ENCODE results near the gene BANF1. TPM values are rescaled to one million over a fixed set of nuclear protein-coding genes. Genes with fewer than 3 reads are reported as not detected.
A peak's percentile ranks its signal among the peaks of the same experiment; 100 is the strongest.

The BANF1 gene
- total and polyA plus RNA-seq, 9 of the 15 experiments (the other 6 are each of a cell fraction or from before 2014, with no cell fraction given), result 108 to 651 (median 263) TPM

DNA sequence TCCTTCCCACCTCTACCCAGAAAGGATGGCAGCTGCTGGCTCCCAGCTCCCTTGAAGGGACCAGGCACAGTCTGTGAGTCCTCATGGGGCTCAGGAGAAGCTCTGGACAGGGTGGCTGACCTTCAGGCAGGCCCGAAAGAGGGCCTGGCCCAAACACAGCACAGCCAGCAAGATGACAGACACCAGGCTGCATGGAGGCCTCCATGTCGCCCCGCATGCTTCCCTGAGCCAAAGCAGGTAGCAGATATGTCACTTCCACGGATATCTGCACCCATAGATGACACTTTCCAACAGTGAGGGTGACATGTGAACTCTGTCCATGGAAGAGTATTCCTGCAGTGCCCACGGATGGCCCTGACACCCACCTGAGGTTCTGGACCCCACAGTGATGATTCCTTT lies 18.7 kb upstream of the BANF1 start (continued):
- TF ChIP-seq ZNF133 (CRISPR knock-in tag; IDR thresholded peaks at IDR 0.05) (no peak), ZNF77 (CRISPR knock-in tag; IDR thresholded peaks at IDR 0.05) (no peak), HDAC2 (IDR thresholded peaks at IDR 0.05) (no peak), XRCC5 (IDR thresholded peaks at IDR 0.05; ENCODE audit: low read depth, low read length) (no peak), RUNX1 (IDR thresholded peaks at IDR 0.05; ENCODE audit: low read depth) (no peak), OTX1 (CRISPR knock-in tag; IDR thresholded peaks at IDR 0.05) (no peak)
- TF ChIP-seq, protein P1, sequence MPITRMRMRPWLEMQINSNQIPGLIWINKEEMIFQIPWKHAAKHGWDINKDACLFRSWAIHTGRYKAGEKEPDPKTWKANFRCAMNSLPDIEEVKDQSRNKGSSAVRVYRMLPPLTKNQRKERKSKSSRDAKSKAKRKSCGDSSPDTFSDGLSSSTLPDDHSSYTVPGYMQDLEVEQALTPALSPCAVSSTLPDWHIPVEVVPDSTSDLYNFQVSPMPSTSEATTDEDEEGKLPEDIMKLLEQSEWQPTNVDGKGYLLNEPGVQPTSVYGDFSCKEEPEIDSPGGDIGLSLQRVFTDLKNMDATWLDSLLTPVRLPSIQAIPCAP (CRISPR knock-in tag; IDR thresholded peaks at IDR 0.05; ENCODE audit: borderline replicate concordance), result no peak
- TF ChIP-seq, protein P2, sequence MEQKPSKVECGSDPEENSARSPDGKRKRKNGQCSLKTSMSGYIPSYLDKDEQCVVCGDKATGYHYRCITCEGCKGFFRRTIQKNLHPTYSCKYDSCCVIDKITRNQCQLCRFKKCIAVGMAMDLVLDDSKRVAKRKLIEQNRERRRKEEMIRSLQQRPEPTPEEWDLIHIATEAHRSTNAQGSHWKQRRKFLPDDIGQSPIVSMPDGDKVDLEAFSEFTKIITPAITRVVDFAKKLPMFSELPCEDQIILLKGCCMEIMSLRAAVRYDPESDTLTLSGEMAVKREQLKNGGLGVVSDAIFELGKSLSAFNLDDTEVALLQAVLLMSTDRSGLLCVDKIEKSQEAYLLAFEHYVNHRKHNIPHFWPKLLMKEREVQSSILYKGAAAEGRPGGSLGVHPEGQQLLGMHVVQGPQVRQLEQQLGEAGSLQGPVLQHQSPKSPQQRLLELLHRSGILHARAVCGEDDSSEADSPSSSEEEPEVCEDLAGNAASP (IDR thresholded peaks at IDR 0.05), result no peak

DNA sequence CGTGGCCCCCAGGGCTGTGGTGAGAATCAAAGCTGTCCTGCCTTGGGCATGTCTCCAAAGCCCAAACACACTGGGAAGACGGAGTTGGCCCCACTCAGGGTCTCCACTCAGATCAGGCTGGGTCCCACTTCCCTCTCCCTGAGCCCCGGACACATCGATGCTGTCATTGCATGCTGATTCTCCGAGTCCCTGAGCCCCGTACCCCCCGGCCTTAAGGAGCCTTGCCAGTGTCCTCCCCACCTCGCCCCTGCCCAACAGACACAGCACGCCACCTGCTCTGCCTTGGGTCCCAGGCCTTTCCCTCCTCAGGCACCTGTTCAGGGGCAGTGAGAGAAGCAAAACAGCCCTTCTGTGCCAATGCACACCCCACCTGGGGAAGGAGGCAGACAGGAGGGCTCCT lies 15.0 kb upstream of the BANF1 start:
- intact Hi-C loops (cut with micrococcal nuclease) (loop anchor here (10.0 kb wide), 1 partner anchor 203 kb away; the partner anchor contains the start of genes AP5B1 and OVOL1), in situ Hi-C loops (cut with MboI) (loop anchor here (5.0 kb wide), 1 partner anchor 105 kb away; no protein-coding TSS in a partner anchor)
- H3K4me2 ChIP-seq (ENCODE audit: insufficient read depth, low read length), result no peak overlapping the region
- H3K36me3 ChIP-seq (ENCODE audit: control insufficient read depth, insufficient read depth, low read length), result peaks cover 5% of the 10 kb centered on the region; the same call in 2 of the 3 replicates
- peaks cover 0 to 3% of the 10 kb centered on the region in 2 experiments; a peak in 1 of 5 replicates for H3K4me1 ChIP-seq (replicated peaks in 1 of 2; ENCODE audit: control insufficient read depth in 2 of 2, insufficient read depth in 2 of 2, low read length in 2 of 2)
- WGBS (ENCODE audit: insufficient coverage, low coverage, missing lambda C conversion rate), result 68% methylated on average over 9 of the region's 9 CpGs
- CTCF ChIA-PET (ENCODE audit: low intra/inter-chr PET ratio), result interaction anchor here (0.6 to 2.3 kb wide), 2 partner anchors 103 to 415 kb away, joined by 4 to 24 read pairs; no protein-coding TSS in a partner anchor
- no peaks in the 10 kb centered on the region for H3K9me3 ChIP-seq (replicated peaks; ENCODE audit: control insufficient read depth, insufficient read depth, low read depth, low read length)
- H3K9ac ChIP-seq (ENCODE audit: insufficient read depth in 1 of 2, low read depth in 2 of 2, low read length in 2 of 2), result peak overlapping the region in 1 of 2 experiments; percentile 41; a peak in 1 of 4 replicates
- no TSS peak for BruUV-seq (replicated peaks)
- H4K20me1 ChIP-seq (replicated peaks; ENCODE audit: control insufficient read depth, insufficient read depth, low read length), result no peaks in the 10 kb centered on the region
- POLR2A ChIA-PET, result interaction anchor here (1.2 to 1.4 kb wide), 2 partner anchors 99 to 129 kb away, joined by 3 to 6 read pairs; partner anchors contain the start of genes CFL1 and FIBP
- no peak overlapping the region for H3K27ac ChIP-seq (ENCODE audit: extremely low read depth, low read depth, low read length)
- H3K79me2 ChIP-seq (ENCODE audit: control insufficient read depth, insufficient read depth, low read length), result no peaks in the 10 kb centered on the region
- no peak for ATAC-seq
- DNase-seq (ENCODE audit: extremely low read depth in 1 of 4, low spot score in 3 of 4), result no peak
- FAIRE-seq, result no peak
- no peak overlapping the region for H2AFZ ChIP-seq (ENCODE audit: low read depth, low read length)
- no peak overlapping the region for H3K4me3 ChIP-seq
- no peaks in the 10 kb centered on the region for H3K9me1 ChIP-seq (ENCODE audit: control insufficient read depth, insufficient read depth, low read length)
- no peaks in the 10 kb centered on the region for H3K27me3 ChIP-seq (ENCODE audit: control insufficient read depth in 2 of 2, insufficient read depth in 2 of 2, low read length in 2 of 2)
- no peak for TF ChIP-seq LCOR (CRISPR knock-in tag; IDR thresholded peaks at IDR 0.05)
- no peak for TF ChIP-seq ZNF79 (CRISPR knock-in tag; IDR thresholded peaks at IDR 0.05; ENCODE audit: low read depth)
- no peak for TF ChIP-seq CAMTA2 (CRISPR knock-in tag; conservative IDR thresholded peaks at IDR 0.05)
- no peak for TF ChIP-seq PHTF2 (CRISPR knock-in tag; IDR thresholded peaks at IDR 0.05)
- TF ChIP-seq SREBF1 (IDR thresholded peaks at IDR 0.05; ENCODE audit: borderline replicate concordance, low read depth, low read length), result no peak
- TF ChIP-seq POLR2AphosphoS2 (IDR thresholded peaks at IDR 0.05; ENCODE audit: low read length), result no peak
- no peak for TF ChIP-seq SRSF3 (IDR thresholded peaks at IDR 0.05; ENCODE audit: insufficient read depth, low read length)
- no peak for TF ChIP-seq SIN3B (IDR thresholded peaks at IDR 0.05; ENCODE audit: low read depth)
- TF ChIP-seq, protein P3, sequence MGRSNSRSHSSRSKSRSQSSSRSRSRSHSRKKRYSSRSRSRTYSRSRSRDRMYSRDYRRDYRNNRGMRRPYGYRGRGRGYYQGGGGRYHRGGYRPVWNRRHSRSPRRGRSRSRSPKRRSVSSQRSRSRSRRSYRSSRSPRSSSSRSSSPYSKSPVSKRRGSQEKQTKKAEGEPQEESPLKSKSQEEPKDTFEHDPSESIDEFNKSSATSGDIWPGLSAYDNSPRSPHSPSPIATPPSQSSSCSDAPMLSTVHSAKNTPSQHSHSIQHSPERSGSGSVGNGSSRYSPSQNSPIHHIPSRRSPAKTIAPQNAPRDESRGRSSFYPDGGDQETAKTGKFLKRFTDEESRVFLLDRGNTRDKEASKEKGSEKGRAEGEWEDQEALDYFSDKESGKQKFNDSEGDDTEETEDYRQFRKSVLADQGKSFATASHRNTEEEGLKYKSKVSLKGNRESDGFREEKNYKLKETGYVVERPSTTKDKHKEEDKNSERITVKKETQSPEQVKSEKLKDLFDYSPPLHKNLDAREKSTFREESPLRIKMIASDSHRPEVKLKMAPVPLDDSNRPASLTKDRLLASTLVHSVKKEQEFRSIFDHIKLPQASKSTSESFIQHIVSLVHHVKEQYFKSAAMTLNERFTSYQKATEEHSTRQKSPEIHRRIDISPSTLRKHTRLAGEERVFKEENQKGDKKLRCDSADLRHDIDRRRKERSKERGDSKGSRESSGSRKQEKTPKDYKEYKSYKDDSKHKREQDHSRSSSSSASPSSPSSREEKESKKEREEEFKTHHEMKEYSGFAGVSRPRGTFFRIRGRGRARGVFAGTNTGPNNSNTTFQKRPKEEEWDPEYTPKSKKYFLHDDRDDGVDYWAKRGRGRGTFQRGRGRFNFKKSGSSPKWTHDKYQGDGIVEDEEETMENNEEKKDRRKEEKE (IDR thresholded peaks at IDR 0.05; ENCODE audit: borderline replicate concordance in 1 of 2, control insufficient read depth in 1 of 2, low read depth in 2 of 2, low read length in 1 of 2), result no peak
- no peak for TF ChIP-seq ZSCAN29 (IDR thresholded peaks at IDR 0.05)
- no peak for TF ChIP-seq CSDE1 (IDR thresholded peaks at IDR 0.05)
